H1 (cell line): ENCODE results near the gene CCNG1. TPM values are rescaled to one million over a fixed set of nuclear protein-coding genes. Genes with fewer than 3 reads are reported as not detected.

Experiments used
- CTCF ChIA-PET: fragments of 300-600 bp; sonication (Branson Sonifier 250); formaldehyde crosslinking; loops from one replicate; lab custom pipeline; 2021; ENCODE audit not compliant: partially characterized antibody; lab: Charles Lee
- POLR2A ChIA-PET: fragments of 300-600 bp; sonication (Branson Sonifier 250); formaldehyde crosslinking; loops from one replicate; lab custom pipeline; 2021; ENCODE audit warnings: inconsistent platforms; ENCODE audit not compliant: partially characterized antibody; lab: Charles Lee
- DNase-seq, 2 experiments: peaks; one replicate each; pipeline versions ENCODE4 v3.0.0 to v3.0.0-alpha.2; 2010 to 2022; ENCODE audit warnings: low spot score in 2 of 2, low read depth in 1 of 2, mixed read lengths in 1 of 2
- FAIRE-seq: peaks from 2 replicates; lab custom pipeline; 2011; peaks lifted over from hg19 to GRCh38; lab: Jason Lieb, UNC
- H2AFZ ChIP-seq: 2 replicates; pipeline ENCODE4 v1.8.1; 2012; ENCODE audit warnings: low read length, inconsistent platforms
- H2AK5ac ChIP-seq: 2 replicates; pipeline ENCODE4 v1.6.1; 2013; ENCODE audit warnings: low read depth, low read length
- H2BK120ac ChIP-seq: replicated peaks from 2 replicates; pipeline ENCODE3; 2013; ENCODE audit warnings: low read depth, low read length, inconsistent platforms
- H2BK12ac ChIP-seq: 2 replicates; pipeline ENCODE4 v1.6.1; 2013; ENCODE audit warnings: low read depth, low read length
- H2BK15ac ChIP-seq: 2 replicates; pipeline ENCODE4 v1.6.1; 2013; ENCODE audit warnings: low read length
- H2BK20ac ChIP-seq: 2 replicates; pipeline ENCODE4 v1.6.1; 2013; ENCODE audit warnings: low read length
- H2BK5ac ChIP-seq: 2 replicates; pipeline ENCODE4 v1.6.1; 2013; ENCODE audit warnings: low read depth, low read length
- H3K14ac ChIP-seq: 2 replicates; pipeline ENCODE4 v1.6.1; 2013; ENCODE audit warnings: inconsistent platforms; ENCODE audit not compliant: insufficient read length
- H3K18ac ChIP-seq: 2 replicates; pipeline ENCODE4 v1.6.1; 2013; ENCODE audit warnings: low read length; ENCODE audit errors: extremely low read depth
- H3K23ac ChIP-seq: 2 replicates; pipeline ENCODE4 v1.6.1; 2013; ENCODE audit warnings: inconsistent platforms; ENCODE audit not compliant: insufficient read length
- H3K23me2 ChIP-seq: 2 replicates; pipeline ENCODE4 v1.6.1; 2013; ENCODE audit warnings: low read depth, low read length
- H3K27ac ChIP-seq: 2 replicates; pipeline ENCODE4 v1.6.1; 2011; ENCODE audit warnings: low read depth, low read length, inconsistent platforms
- H3K27me3 ChIP-seq, 4 experiments: replicated peaks in 1 of 4; 1 replicate in 1 of 4; 2 replicates in 3 of 4; pipeline versions ENCODE4 v1.6.1 to v1.8.1; 2011 to 2013; ENCODE audit warnings: low read length in 3 of 4, mild to moderate bottlenecking in 3 of 4, inconsistent platforms in 2 of 4, mixed read lengths in 2 of 4, moderate library complexity in 1 of 4; ENCODE audit not compliant: control insufficient read depth in 3 of 4, insufficient read depth in 3 of 4; ENCODE audit errors: extremely low read depth in 1 of 4
- H3K36me3 ChIP-seq, 4 experiments: 2 replicates each; pipeline versions ENCODE4 v1.6.1 to v1.8.1; 2011 to 2013; ENCODE audit warnings: mild to moderate bottlenecking in 4 of 4, low read length in 3 of 4, moderate library complexity in 2 of 4, control low read depth in 1 of 4, inconsistent platforms in 1 of 4; ENCODE audit not compliant: insufficient read depth in 4 of 4, control insufficient read depth in 2 of 4
- H3K4ac ChIP-seq: replicated peaks from 2 replicates; pipeline ENCODE3; 2013; ENCODE audit warnings: low read length, low read depth, mixed read lengths, inconsistent platforms; ENCODE audit not compliant: insufficient read length
- H3K4me1 ChIP-seq, 4 experiments: replicated peaks in 1 of 4; 1 replicate in 1 of 4; 2 replicates in 3 of 4; pipeline versions ENCODE4 v1.6.1 to v1.8.1; 2011 to 2013; ENCODE audit warnings: low read length in 3 of 4, inconsistent platforms in 2 of 4, mixed read lengths in 1 of 4; ENCODE audit not compliant: insufficient read depth in 4 of 4, control insufficient read depth in 3 of 4
- H3K4me2 ChIP-seq, 2 experiments: 2 replicates each; pipeline versions ENCODE4 v1.6.1 to v1.8.1; 2011 to 2013; ENCODE audit warnings: low read depth in 2 of 2, low read length in 2 of 2, control low read depth in 1 of 2, inconsistent platforms in 1 of 2, mild to moderate bottlenecking in 1 of 2; ENCODE audit not compliant: insufficient read depth in 1 of 2
- H3K4me3 ChIP-seq, 4 experiments: fragments of 200-600, 300-600 bp in 1 of 4; sonication (generic), shearing (Covaris generic), sonication (Bioruptor Twin) in 1 of 4; 2 replicates each; pipeline versions ENCODE4 v1.5.1 to v1.8.1; 2011 to 2016; ENCODE audit warnings: low read length in 4 of 4, low read depth in 3 of 4, control low read depth in 2 of 4, inconsistent platforms in 2 of 4, mild to moderate bottlenecking in 2 of 4, mixed read lengths in 1 of 4, moderate library complexity in 1 of 4; ENCODE audit not compliant: insufficient read depth in 2 of 4; ENCODE audit errors: extremely low read depth in 1 of 4
- H3K56ac ChIP-seq: replicated peaks from 2 replicates; pipeline ENCODE3; 2013; ENCODE audit warnings: low read depth, mild to moderate bottlenecking, mixed read lengths, low read length, inconsistent platforms; ENCODE audit not compliant: insufficient read length
- H3K79me1 ChIP-seq: 2 replicates; pipeline ENCODE4 v1.6.1; 2013; ENCODE audit warnings: low read depth, low read length, control low read depth
- H3K79me2 ChIP-seq, 2 experiments: 2 replicates each; pipeline versions ENCODE4 v1.6.1 to v1.8.1; 2012 to 2013; ENCODE audit warnings: low read length in 2 of 2, mild to moderate bottlenecking in 2 of 2, inconsistent platforms in 1 of 2; ENCODE audit not compliant: insufficient read depth in 2 of 2, control insufficient read depth in 1 of 2
- H3K9ac ChIP-seq, 4 experiments: replicated peaks in 1 of 4; 1 replicate in 1 of 4; 2 replicates in 3 of 4; pipeline versions ENCODE4 v1.6.1 to v1.8.1; 2011 to 2013; ENCODE audit warnings: low read depth in 3 of 4, low read length in 3 of 4, control low read depth in 2 of 4, mild to moderate bottlenecking in 2 of 4, moderate library complexity in 2 of 4, inconsistent platforms in 1 of 4; ENCODE audit errors: extremely low read depth in 1 of 4
- H3K9me3 ChIP-seq, 2 experiments: 2 replicates each; pipeline versions ENCODE4 v1.6.1 to v1.8.1; 2012 to 2013; ENCODE audit warnings: mild to moderate bottlenecking in 2 of 2, moderate library complexity in 2 of 2, control low read depth in 1 of 2, inconsistent platforms in 1 of 2, low read depth in 1 of 2, low read length in 1 of 2, mixed read lengths in 1 of 2; ENCODE audit not compliant: insufficient read depth in 2 of 2
- H4K20me1 ChIP-seq, 2 experiments: replicated peaks in 1 of 2; 2 replicates each; pipeline versions ENCODE3 to v1.8.1; 2011 to 2013; ENCODE audit warnings: inconsistent platforms in 2 of 2, low read length in 2 of 2, mild to moderate bottlenecking in 1 of 2; ENCODE audit not compliant: insufficient read depth in 2 of 2, control insufficient read depth in 1 of 2
- H4K5ac ChIP-seq: 2 replicates; pipeline ENCODE4 v1.6.1; 2013; ENCODE audit warnings: low read length, low read depth, mixed read lengths, inconsistent platforms; ENCODE audit not compliant: insufficient read length
- H4K8ac ChIP-seq: 2 replicates; pipeline ENCODE4 v1.8.0; 2013; ENCODE audit warnings: mild to moderate bottlenecking, moderate library complexity, low read length, inconsistent platforms; ENCODE audit not compliant: insufficient read depth; ENCODE audit errors: extremely low read depth
- H4K91ac ChIP-seq: replicated peaks from 2 replicates; pipeline ENCODE3; 2013; ENCODE audit warnings: low read length, mixed read lengths, inconsistent platforms; ENCODE audit not compliant: insufficient read length
- EZH2 ChIP-seq: fragments of 200-600 bp; sonication (generic); IDR thresholded peaks from 2 replicates; pipeline ENCODE4 v1.7.1; 2012; ENCODE audit warnings: low read depth, mild to moderate bottlenecking, moderate library complexity, low read length, inconsistent platforms; ENCODE audit not compliant: severe bottlenecking
- JUN ChIP-seq: IDR thresholded peaks from 2 replicates; pipeline ENCODE4 v1.6.1; 2011; ENCODE audit warnings: low read depth, mild to moderate bottlenecking, improper control_type of control experiment, low read length
- KDM4A ChIP-seq: IDR thresholded peaks from one replicate; pipeline ENCODE4 v1.7.1; 2012; ENCODE audit warnings: low read depth, mild to moderate bottlenecking, moderate library complexity, low read length, inconsistent platforms; ENCODE audit not compliant: severe bottlenecking
- KDM5A ChIP-seq: fragments of 200-600 bp; IDR thresholded peaks from 2 replicates; pipeline ENCODE4 v1.7.1; 2012; ENCODE audit warnings: mild to moderate bottlenecking, low read length, inconsistent platforms, mixed read lengths
- NRF1 ChIP-seq: IDR thresholded peaks from 2 replicates; pipeline ENCODE4 v1.6.1; 2011; ENCODE audit warnings: mild to moderate bottlenecking, low read depth, low read length, improper control_type of control experiment
- PHF8 ChIP-seq: fragments of 200-600 bp; sonication (generic); conservative IDR thresholded peaks from 2 replicates; pipeline ENCODE4 v1.7.1; 2012; ENCODE audit warnings: low read depth, mild to moderate bottlenecking, inconsistent platforms, low read length, moderate library complexity
- POU5F1 ChIP-seq: IDR thresholded peaks from 2 replicates; pipeline ENCODE4 v1.6.1; 2011; ENCODE audit warnings: low read depth, mild to moderate bottlenecking, low read length, moderate library complexity
- RAD21 ChIP-seq, 2 experiments: IDR thresholded peaks in 1 of 2; conservative IDR thresholded peaks in 1 of 2; 2 replicates each; pipeline ENCODE4 v1.6.1; 2011; ENCODE audit warnings: low read depth in 2 of 2, low read length in 2 of 2, improper control_type of control experiment in 1 of 2, inconsistent platforms in 1 of 2, mild to moderate bottlenecking in 1 of 2, moderate library complexity in 1 of 2
- RBBP5 ChIP-seq: IDR thresholded peaks from 2 replicates; pipeline ENCODE4 v1.7.1; 2012; ENCODE audit warnings: low read depth, mild to moderate bottlenecking, inconsistent platforms, low read length, moderate library complexity, borderline replicate concordance
- SP4 ChIP-seq: IDR thresholded peaks from 2 replicates; pipeline ENCODE4 v1.6.1; 2012; ENCODE audit warnings: low read length, inconsistent platforms
- SUZ12 ChIP-seq: fragments of 200-600 bp; sonication (generic); IDR thresholded peaks from 2 replicates; pipeline ENCODE4 v1.6.1; 2012; ENCODE audit warnings: mild to moderate bottlenecking, inconsistent platforms, low read length, moderate library complexity, mixed read lengths
- YY1 ChIP-seq: IDR thresholded peaks from 2 replicates; pipeline ENCODE4 v1.6.1; 2011; ENCODE audit warnings: low read depth, mild to moderate bottlenecking, low read length
- WGBS, 2 experiments: shearing (Covaris generic) in 1 of 2; methylation state at CpG; one replicate each; pipeline versions ENCODE4 v1.1.6 to v1.1.7; 2013 to 2015; ENCODE audit warnings: low lambda C conversion rate in 2 of 2, mixed read lengths in 2 of 2, inconsistent platforms in 1 of 2, low coverage in 1 of 2, missing lambda C conversion rate in 1 of 2; ENCODE audit not compliant: insufficient replicate concordance in 2 of 2, insufficient coverage in 1 of 2, insufficient read length in 1 of 2; ENCODE audit errors: extremely low coverage in 1 of 2, missing lambda C conversion rate in 1 of 2; 5-methylcytosine and 5-hydroxymethylcytosine counted together
- polyA plus RNA-seq, 7 experiments: library from polyadenylated mRNA; depleted of rRNA in 3 of 7; stranded (reverse) in 5 of 7; unstranded in 2 of 7; fragments of >200 nt in 5 of 7; fragments of 200-250 nt in 2 of 7; gene quantifications; 1 replicate in 5 of 7; 2 replicates in 1 of 7; 4 replicates in 1 of 7; pipeline versions ENCODE4 v1.2.1 to v1.2.3, GENCODE V29; 2011 to 2013; ENCODE audit warnings: missing spikeins in 2 of 7, mixed read lengths in 2 of 7
- total RNA-seq: library from RNA; stranded (reverse); fragmentation: NEBNext Ultra II Directional; extraction: Animal tissue kit (Norgen Biotek cat#: 25700); gene quantifications from 2 replicates; pipeline ENCODE4 v1.2.1, GENCODE V29; 2021
- TF ChIP-seq, protein P1 (sequence below): IDR thresholded peaks from 2 replicates; pipeline ENCODE4 v1.6.1; 2011; ENCODE audit warnings: low read depth, mild to moderate bottlenecking, low read length; ENCODE audit not compliant: insufficient read depth

CCNG1 gene
- total and polyA plus RNA-seq, 2 of the 8 experiments (the other 6 are each of a cell fraction or from before 2014, with no cell fraction given) = 165 to 369 TPM

DNA sequence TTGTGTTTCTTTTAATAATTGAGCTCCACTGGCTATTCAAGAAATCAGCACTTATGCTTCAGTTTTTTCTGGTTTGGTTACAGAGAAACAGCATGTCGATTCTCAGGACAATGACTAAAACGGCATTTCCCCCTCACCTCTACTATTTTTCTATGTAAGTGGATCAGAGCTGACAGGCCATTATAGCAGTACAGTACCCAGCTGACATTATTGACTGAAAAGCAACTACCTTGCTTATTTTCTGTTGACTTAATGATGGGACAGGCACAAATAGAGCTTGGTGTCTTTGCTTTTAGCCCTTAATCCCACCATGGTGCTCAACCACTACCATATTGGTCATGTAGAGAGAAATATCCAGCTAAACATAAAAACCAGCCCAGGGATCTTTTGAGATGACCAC lies 35.4 kb upstream of the CCNG1 start:
- Histone ChIP-seq H3K4me2 (no peak overlapping the region), H3K79me1 (no peaks in the 10 kb centered on the region), H3K9me3 (no peaks in the 10 kb centered on the region), H3K56ac (no peak overlapping the region), H3K18ac (no peak overlapping the region), H2AFZ (no peak overlapping the region), H3K4me1 (no peaks in the 10 kb centered on the region), H2BK20ac (no peak overlapping the region), H3K23ac (no peak overlapping the region), H3K9ac (no peak overlapping the region), H4K91ac (no peak overlapping the region), H2BK5ac (no peak overlapping the region), H3K4me3 (no peak overlapping the region), H4K8ac (no peak overlapping the region), H4K20me1 (no peaks in the 10 kb centered on the region), H3K79me2 (no peaks in the 10 kb centered on the region), H3K4ac (no peak overlapping the region), H3K27ac (no peak overlapping the region), H4K5ac (no peak overlapping the region), H2BK120ac (no peak overlapping the region), H3K23me2 (no peaks in the 10 kb centered on the region), H2AK5ac (no peak overlapping the region), H3K36me3 (no peaks in the 10 kb centered on the region), H3K27me3 (no peaks in the 10 kb centered on the region), H2BK15ac (no peak overlapping the region), H2BK12ac (no peak overlapping the region), H3K14ac (no peak overlapping the region)
- ChIA-PET POLR2A (interaction anchor here (1.1 kb wide), 1 partner anchor 78 kb away, joined by 3 read pairs; no protein-coding TSS in a partner anchor), CTCF (interaction anchor here (0.6 to 1.4 kb wide), 4 partner anchors 12 to 671 kb away, joined by 3 to 4 read pairs (median 3); no protein-coding TSS in a partner anchor)
- WGBS, 2 experiments = 90% methylated on average over 2 of the region's 2 CpGs; no CpG with 5 or more reads in 1 of the 2 experiments
- no peak for DNase-seq
- no peak for FAIRE-seq
- TF ChIP-seq PHF8 = no peak
- no peak for TF ChIP-seq JUN
- no peak for TF ChIP-seq KDM4A
- no peak for TF ChIP-seq YY1
- no peak for TF ChIP-seq SUZ12
- no peak for TF ChIP-seq POU5F1
- TF ChIP-seq RBBP5 = no peak
- no peak for TF ChIP-seq NRF1
- TF ChIP-seq SP4 = no peak
- TF ChIP-seq KDM5A = no peak
- TF ChIP-seq, protein P1, sequence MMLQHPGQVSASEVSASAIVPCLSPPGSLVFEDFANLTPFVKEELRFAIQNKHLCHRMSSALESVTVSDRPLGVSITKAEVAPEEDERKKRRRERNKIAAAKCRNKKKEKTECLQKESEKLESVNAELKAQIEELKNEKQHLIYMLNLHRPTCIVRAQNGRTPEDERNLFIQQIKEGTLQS = no peak
- no peak for TF ChIP-seq RAD21 (IDR thresholded peaks at IDR 0.05 in 1 of 2, conservative IDR thresholded peaks at IDR 0.05 in 1 of 2; ENCODE audit: low read depth in 2 of 2, low read length in 2 of 2)
- no peak for TF ChIP-seq EZH2
